H9 (cell line): ENCODE results near the gene PLA2G1B. TPM values are rescaled to one million over a fixed set of nuclear protein-coding genes. Genes with fewer than 3 reads are reported as not detected.

Experiments
- DNase-seq: peaks from one replicate; pipeline ENCODE4 v3.0.0-alpha.2; 2017
- H2AFZ ChIP-seq: one replicate; pipeline ENCODE4 v1.6.1; 2013; ENCODE audit warnings: mild to moderate bottlenecking, low read length, control low read depth, moderate library complexity
- H2AK5ac ChIP-seq: 2 replicates; pipeline ENCODE4 v1.6.1; 2013; ENCODE audit warnings: low read length, control low read depth, mixed read lengths; ENCODE audit not compliant: insufficient read length
- H2BK120ac ChIP-seq: one replicate; pipeline ENCODE4 v1.6.1; 2013; ENCODE audit warnings: low read depth, mild to moderate bottlenecking, low read length, control low read depth, inconsistent platforms; ENCODE audit not compliant: poor library complexity, severe bottlenecking
- H2BK12ac ChIP-seq: 2 replicates; pipeline ENCODE4 v1.6.1; 2013; ENCODE audit warnings: low read length, control low read depth, mixed read lengths, low read depth; ENCODE audit not compliant: insufficient read length
- H2BK15ac ChIP-seq: 2 replicates; pipeline ENCODE4 v1.6.1; 2013; ENCODE audit warnings: low read depth, low read length, control low read depth
- H2BK20ac ChIP-seq: one replicate; pipeline ENCODE4 v1.6.1; 2013; ENCODE audit warnings: low read depth, mild to moderate bottlenecking, low read length, control low read depth, inconsistent platforms; ENCODE audit not compliant: poor library complexity, severe bottlenecking
- H2BK5ac ChIP-seq: 2 replicates; pipeline ENCODE4 v1.6.1; 2013; ENCODE audit warnings: low read length, control low read depth, mixed read lengths; ENCODE audit not compliant: insufficient read length
- H3K14ac ChIP-seq: 2 replicates; pipeline ENCODE4 v1.6.1; 2013; ENCODE audit warnings: low read length, control low read depth; ENCODE audit not compliant: insufficient read depth
- H3K18ac ChIP-seq: 2 replicates; pipeline ENCODE4 v1.6.1; 2013; ENCODE audit warnings: low read depth, mild to moderate bottlenecking, mixed read lengths, low read length, control low read depth; ENCODE audit not compliant: insufficient read length
- H3K23ac ChIP-seq: 2 replicates; pipeline ENCODE4 v1.6.1; 2013; ENCODE audit warnings: low read length, control low read depth, mixed read lengths, low read depth; ENCODE audit not compliant: insufficient read length
- H3K23me2 ChIP-seq: 2 replicates; pipeline ENCODE4 v1.6.1; 2013; ENCODE audit warnings: low read depth, mild to moderate bottlenecking, mixed read lengths, low read length, control low read depth; ENCODE audit not compliant: insufficient read length, poor library complexity, severe bottlenecking
- H3K27ac ChIP-seq: 2 replicates; pipeline ENCODE4 v1.5.1; 2013; ENCODE audit warnings: low read length, control low read depth, mixed read lengths, low read depth; ENCODE audit not compliant: insufficient read length
- H3K27me3 ChIP-seq: 2 replicates; pipeline ENCODE4 v1.6.1; 2013; ENCODE audit warnings: low read length, control low read depth, inconsistent platforms; ENCODE audit not compliant: insufficient read depth
- H3K4ac ChIP-seq: 2 replicates; pipeline ENCODE4 v1.6.1; 2013; ENCODE audit warnings: low read depth, mild to moderate bottlenecking, control low read depth, inconsistent platforms, low read length, moderate library complexity
- H3K4me1 ChIP-seq: 2 replicates; pipeline ENCODE4 v1.6.1; 2013; ENCODE audit warnings: low read length, control low read depth, inconsistent platforms; ENCODE audit not compliant: insufficient read depth
- H3K4me2 ChIP-seq: 2 replicates; pipeline ENCODE4 v1.6.1; 2013; ENCODE audit warnings: low read length, control low read depth, mixed read lengths; ENCODE audit not compliant: insufficient read length, insufficient read depth
- H3K56ac ChIP-seq: 2 replicates; pipeline ENCODE4 v1.6.1; 2013; ENCODE audit warnings: low read depth, mild to moderate bottlenecking, mixed read lengths, low read length, control low read depth; ENCODE audit not compliant: insufficient read length
- H3K79me1 ChIP-seq: 2 replicates; pipeline ENCODE4 v1.6.1; 2013; ENCODE audit warnings: low read depth, mild to moderate bottlenecking, moderate library complexity, low read length, control low read depth, inconsistent platforms; ENCODE audit not compliant: insufficient read depth, poor library complexity, severe bottlenecking
- H3K79me2 ChIP-seq: 2 replicates; pipeline ENCODE4 v1.6.1; 2013; ENCODE audit warnings: low read length, control low read depth, inconsistent platforms; ENCODE audit not compliant: insufficient read depth
- H3K9ac ChIP-seq: 2 replicates; pipeline ENCODE4 v1.6.1; 2013; ENCODE audit warnings: low read length, control low read depth, mixed read lengths; ENCODE audit not compliant: insufficient read length; ENCODE audit errors: extremely low read depth
- H3K9me3 ChIP-seq: one replicate; pipeline ENCODE4 v1.6.1; 2013; ENCODE audit warnings: low read depth, low read length, inconsistent platforms; ENCODE audit not compliant: control insufficient read depth
- H3T11ph ChIP-seq: one replicate; pipeline ENCODE4 v1.6.1; 2013; ENCODE audit warnings: mild to moderate bottlenecking, low read length, control low read depth, inconsistent platforms
- H4K20me1 ChIP-seq: one replicate; pipeline ENCODE4 v1.6.1; 2013; ENCODE audit not compliant: control insufficient read depth, insufficient read length, insufficient read depth
- H4K5ac ChIP-seq: 2 replicates; pipeline ENCODE4 v1.6.1; 2013; ENCODE audit warnings: low read depth, mild to moderate bottlenecking, mixed read lengths, low read length, control low read depth; ENCODE audit not compliant: insufficient read length
- H4K8ac ChIP-seq: replicated peaks from 2 replicates; pipeline ENCODE4 v1.6.1; 2013; ENCODE audit warnings: low read length, control low read depth, mixed read lengths, low read depth; ENCODE audit not compliant: insufficient read length
- H4K91ac ChIP-seq: 2 replicates; pipeline ENCODE4 v1.6.1; 2013; ENCODE audit warnings: low read depth, mild to moderate bottlenecking, moderate library complexity, mixed read lengths, low read length, control low read depth; ENCODE audit not compliant: insufficient read length
- H3K27ac Mint-ChIP-seq, 3 experiments: 2 replicates in 2 of 3; 3 replicates in 1 of 3; pipeline ENCODE4 v1.8.0; 2020 to 2021; ENCODE audit warnings: mixed read lengths in 3 of 3, mild to moderate bottlenecking in 1 of 3, moderate library complexity in 1 of 3
- H3K27me3 Mint-ChIP-seq: 2 replicates; pipeline ENCODE4 v1.8.0; 2021; ENCODE audit warnings: low read depth, mild to moderate bottlenecking, moderate library complexity, mixed read lengths
- H3K36me3 Mint-ChIP-seq, 3 experiments: 2 replicates in 2 of 3; 3 replicates in 1 of 3; pipeline ENCODE4 v1.8.0; 2020 to 2021; ENCODE audit warnings: low read depth in 3 of 3, mixed read lengths in 3 of 3; ENCODE audit not compliant: insufficient read depth in 1 of 3
- H3K4me1 Mint-ChIP-seq, 2 experiments: 2 replicates each; pipeline ENCODE4 v1.8.0; 2020; ENCODE audit warnings: mixed read lengths in 2 of 2
- H3K4me3 Mint-ChIP-seq, 2 experiments: 2 replicates in 1 of 2; 3 replicates in 1 of 2; pipeline ENCODE4 v1.8.0; 2020 to 2021; ENCODE audit warnings: mild to moderate bottlenecking in 2 of 2, mixed read lengths in 2 of 2, moderate library complexity in 1 of 2
- H3K9me3 Mint-ChIP-seq, 2 experiments: 2 replicates in 1 of 2; 3 replicates in 1 of 2; pipeline ENCODE4 v1.8.0; 2020; ENCODE audit warnings: mild to moderate bottlenecking in 2 of 2, mixed read lengths in 2 of 2, moderate library complexity in 1 of 2
- CTCF ChIP-seq: fragments of 200-600 bp; sonication (generic); conservative IDR thresholded peaks from 3 replicates; pipeline ENCODE4 v1.8.0; 2021; ENCODE audit warnings: antibody characterized with exemption, mild to moderate bottlenecking
- WGBS: extraction: QIAGEN DNeasy Blood & Tissue Kit; methylation state at CpG from one replicate; pipeline ENCODE4 v1.1.7; 2013; ENCODE audit warnings: missing lambda C conversion rate, low lambda C conversion rate, mixed read lengths; ENCODE audit not compliant: insufficient read length; ENCODE audit errors: extremely low coverage; 5-methylcytosine and 5-hydroxymethylcytosine counted together
- total RNA-seq: library from RNA; stranded (reverse); gene quantifications from 2 replicates; pipeline ENCODE4 v1.2.1, GENCODE V29; 2021

The PLA2G1B gene
- total RNA-seq, 1 experiment from 2014 or later, result not detected

GRCh38 chr12:120323772-120324171 lies 3.8 kb downstream of the PLA2G1B start:
- Histone ChIP-seq H2BK15ac (no peak overlapping the region), H3K23ac (no peak overlapping the region), H3K56ac (no peak overlapping the region), H2BK20ac (no peak overlapping the region), H2AK5ac (no peak overlapping the region), H4K8ac (no peak overlapping the region), H3K79me1 (no peaks in the 10 kb centered on the region), H2BK5ac (no peak overlapping the region), H3K18ac (no peak overlapping the region), H3K9ac (no peak overlapping the region), H3K4ac (no peak overlapping the region), H3K27me3 (no peaks in the 10 kb centered on the region), H2BK12ac (no peak overlapping the region), H3K4me1 (no peaks in the 10 kb centered on the region), H3K4me2 (no peak overlapping the region), H3K9me3 (no peaks in the 10 kb centered on the region), H4K20me1 (no peaks in the 10 kb centered on the region), H2AFZ (no peak overlapping the region), H3K23me2 (no peaks in the 10 kb centered on the region), H4K91ac (no peak overlapping the region), H3K79me2 (no peaks in the 10 kb centered on the region), H3K14ac (no peak overlapping the region), H2BK120ac (no peak overlapping the region), H4K5ac (no peak overlapping the region), H3T11ph (no peak overlapping the region), H3K27ac (no peak overlapping the region)
- H3K4me3 Mint-ChIP-seq, result no peak overlapping the region
- H3K4me1 Mint-ChIP-seq, result peaks cover 5 to 7% of the 10 kb centered on the region in 2 experiments; a peak in 3 of 4 replicates
- WGBS, result no CpG with 5 or more reads among the region's 2 CpGs
- no peaks in the 10 kb centered on the region for H3K9me3 Mint-ChIP-seq
- peaks cover 22% of the 10 kb centered on the region for H3K27me3 Mint-ChIP-seq
- DNase-seq, result no peak
- no peaks in the 10 kb centered on the region for H3K36me3 Mint-ChIP-seq
- H3K27ac Mint-ChIP-seq, result no peak overlapping the region
- no peak for TF ChIP-seq CTCF
